K562 (cell line): ENCODE results near the gene AGXT. TPM values are rescaled to one million over a fixed set of nuclear protein-coding genes. Genes with fewer than 3 reads are reported as not detected.

ENCODE experiments used
- ATAC-seq: fragments of 200-7000 bp; cut with Tn5 transposase; 3 replicates; pipeline ENCODE4 v1.9.1; 2020; ENCODE audit warnings: moderate library complexity
- BruUV-seq: library from RNA; stranded (reverse); fragments of 400-500 nt; replicated peaks from 2 replicates; lab custom pipeline; 2021; lab: Mats Ljungman, UMichigan
- CTCF ChIA-PET: fragments of 300-600 bp; formaldehyde crosslinking; extraction: SDS; loops from one replicate; lab custom pipeline; 2021; ENCODE audit warnings: low intra/inter-chr PET ratio; lab: Yijun Ruan, JAX
- POLR2A ChIA-PET: fragments of 300-600, 350-650 bp; sonication (Branson Sonifier 250); formaldehyde crosslinking; extraction: SDS; loops from one replicate; lab custom pipeline; 2021; ENCODE audit warnings: antibody characterized with exemption, inconsistent platforms; lab: Yijun Ruan, JAX
- DNase-seq, 4 experiments: peaks; one replicate each; pipeline versions ENCODE4 v3.0.0 to v3.0.0-alpha.2; 2011 to 2018; ENCODE audit warnings: low spot score in 3 of 4, mixed read lengths in 3 of 4; ENCODE audit errors: extremely low read depth in 1 of 4
- FAIRE-seq: peaks from 2 replicates; lab custom pipeline; 2011; peaks lifted over from hg19 to GRCh38; lab: Jason Lieb, UNC
- H2AFZ ChIP-seq: 2 replicates; pipeline ENCODE4 v1.6.0; 2011; ENCODE audit warnings: low read depth, low read length, control low read depth, inconsistent platforms
- H3K27ac ChIP-seq: fragments of 200-600 bp; 3 replicates; pipeline ENCODE4 v1.8.0; 2011; ENCODE audit warnings: low read depth, mild to moderate bottlenecking, control low read depth, inconsistent platforms, low read length, moderate library complexity, mixed read lengths; ENCODE audit errors: extremely low read depth
- H3K27me3 ChIP-seq, 2 experiments: fragments of 300-600 bp in 1 of 2; 2 replicates in 1 of 2; 3 replicates in 1 of 2; pipeline versions ENCODE4 v1.6.0 to v1.8.0; 2011; ENCODE audit warnings: inconsistent platforms in 2 of 2, low read length in 2 of 2, mild to moderate bottlenecking in 1 of 2, mixed read lengths in 1 of 2, moderate library complexity in 1 of 2; ENCODE audit not compliant: control insufficient read depth in 2 of 2, insufficient read depth in 2 of 2
- H3K36me3 ChIP-seq: fragments of 300-600 bp; 3 replicates; pipeline ENCODE4 v1.8.0; 2011; ENCODE audit warnings: mild to moderate bottlenecking, low read length, inconsistent platforms; ENCODE audit not compliant: control insufficient read depth, insufficient read depth
- H3K4me1 ChIP-seq, 2 experiments: fragments of 200-600 bp in 1 of 2; replicated peaks in 1 of 2; 2 replicates in 1 of 2; 3 replicates in 1 of 2; pipeline versions ENCODE4 v1.5.1 to v1.8.0; 2011; ENCODE audit warnings: inconsistent platforms in 2 of 2, low read length in 2 of 2, mild to moderate bottlenecking in 1 of 2, mixed read lengths in 1 of 2, moderate library complexity in 1 of 2; ENCODE audit not compliant: control insufficient read depth in 2 of 2, insufficient read depth in 2 of 2
- H3K4me2 ChIP-seq: 2 replicates; pipeline ENCODE4 v1.6.1; 2011; ENCODE audit warnings: low read length, control low read depth, inconsistent platforms, mixed read lengths; ENCODE audit not compliant: insufficient read depth
- H3K4me3 ChIP-seq: fragments of 200-600 bp; sonication (generic), shearing (Covaris generic); 2 replicates; pipeline ENCODE4 v1.5.1; 2016; ENCODE audit warnings: control low read depth, inconsistent platforms
- H3K79me2 ChIP-seq: fragments of 200-600 bp; 3 replicates; pipeline ENCODE4 v1.8.0; 2011; ENCODE audit warnings: low read length, inconsistent platforms; ENCODE audit not compliant: control insufficient read depth, insufficient read depth
- H3K9ac ChIP-seq, 2 experiments: 2 replicates each; pipeline versions ENCODE4 v1.6.0 to v1.6.1; 2011; ENCODE audit warnings: low read depth in 2 of 2, low read length in 2 of 2, control low read depth in 1 of 2, inconsistent platforms in 1 of 2, mild to moderate bottlenecking in 1 of 2, mixed read lengths in 1 of 2; ENCODE audit not compliant: insufficient read depth in 1 of 2
- H3K9me1 ChIP-seq: one replicate; pipeline ENCODE4 v1.6.0; 2011; ENCODE audit warnings: inconsistent platforms, mild to moderate bottlenecking, low read length, moderate library complexity; ENCODE audit not compliant: control insufficient read depth, insufficient read depth
- H3K9me3 ChIP-seq: replicated peaks from 2 replicates; pipeline ENCODE4 v1.5.1; 2011; ENCODE audit warnings: low read depth, low read length, inconsistent platforms; ENCODE audit not compliant: control insufficient read depth, insufficient read depth
- H4K20me1 ChIP-seq: replicated peaks from 2 replicates; pipeline ENCODE4 v1.6.1; 2011; ENCODE audit warnings: low read length, inconsistent platforms, mixed read lengths; ENCODE audit not compliant: control insufficient read depth, insufficient read depth
- CBX3 ChIP-seq, 2 experiments: IDR thresholded peaks; 1 replicate in 1 of 2; 2 replicates in 1 of 2; pipeline ENCODE4 v1.6.1; 2012; ENCODE audit warnings: inconsistent platforms in 2 of 2, low read length in 2 of 2, borderline replicate concordance in 1 of 2, control low read depth in 1 of 2
- CREM ChIP-seq: IDR thresholded peaks from 2 replicates; pipeline ENCODE4 v1.6.1; 2014; ENCODE audit warnings: antibody characterized with exemption, low read depth
- IFI16 ChIP-seq: fragments of 250-450 bp; sonication (Bioruptor Pico); IDR thresholded peaks from 2 replicates; pipeline ENCODE4 v2.1.2; 2022; ENCODE audit warnings: mild to moderate bottlenecking, inconsistent platforms
- IRF2 ChIP-seq: sonication (generic); formaldehyde crosslinking; IDR thresholded peaks from 2 replicates; pipeline ENCODE4 v1.8.1; 2022; ENCODE audit warnings: mild to moderate bottlenecking, missing genetic modification reagents
- LARP7 ChIP-seq: fragments of 450-650 bp; IDR thresholded peaks from 2 replicates; pipeline ENCODE4 v1.6.1; 2016
- RAD21 ChIP-seq, 2 experiments: fragments of 250-450 bp in 1 of 2; fragments of 450-650 bp in 1 of 2; sonication (Bioruptor Pico) in 1 of 2; formaldehyde crosslinking in 1 of 2; IDR thresholded peaks in 1 of 2; conservative IDR thresholded peaks in 1 of 2; 2 replicates each; pipeline versions ENCODE4 v1.4.0 to v1.8.0; 2020 to 2022; ENCODE audit warnings: mild to moderate bottlenecking in 2 of 2, moderate library complexity in 1 of 2
- TGIF2 ChIP-seq: sonication (generic); formaldehyde crosslinking; IDR thresholded peaks from 2 replicates; pipeline ENCODE4 v1.8.1; 2022; ENCODE audit warnings: mild to moderate bottlenecking, missing genetic modification reagents, moderate library complexity
- TRIM28 ChIP-seq: fragments of 450-650 bp; IDR thresholded peaks from 2 replicates; pipeline ENCODE4 v1.6.1; 2017
- VEZF1 ChIP-seq: fragments of 200-800 bp; sonication (Bioruptor generic); IDR thresholded peaks from 2 replicates; pipeline ENCODE4 v1.6.1; 2017; ENCODE audit warnings: missing genetic modification characterization, missing compliant biosample characterization
- ZNF280B ChIP-seq: fragments of 250-450 bp; sonication (Bioruptor Pico); IDR thresholded peaks from 2 replicates; pipeline ENCODE4 v1.5.1; 2021; ENCODE audit warnings: mild to moderate bottlenecking
- ZNF57 ChIP-seq: fragments of 450-650 bp; formaldehyde crosslinking; IDR thresholded peaks from 2 replicates; pipeline ENCODE4 v1.4.0; 2020; ENCODE audit warnings: mild to moderate bottlenecking, moderate library complexity
- ZNF668 ChIP-seq: fragments of 250-450 bp; sonication (Bioruptor Pico); IDR thresholded peaks from 2 replicates; pipeline ENCODE4 v1.8.0; 2022; ENCODE audit warnings: mild to moderate bottlenecking, inconsistent platforms
- WGBS: fragments of 100-300 bp; shearing (Covaris generic); methylation state at CpG from one replicate; pipeline ENCODE4 v1.1.6; 2016; ENCODE audit warnings: low coverage, mixed read lengths; ENCODE audit not compliant: insufficient coverage; ENCODE audit errors: missing lambda C conversion rate; 5-methylcytosine and 5-hydroxymethylcytosine counted together
- in situ Hi-C: fragments of 300-500 bp; cut with MboI; formaldehyde crosslinking; loops from 4 replicates; pipeline ENCODE4 v1.15.0; 2018; ENCODE audit warnings: inconsistent platforms, mixed read lengths
- intact Hi-C: fragments of 100-400 bp; cut with micrococcal nuclease; formaldehyde crosslinking; loops from 2 replicates; pipeline ENCODE4 v1.14.2; 2022
- polyA plus RNA-seq, 8 experiments: library from polyadenylated mRNA; depleted of rRNA in 4 of 8; stranded (reverse) in 5 of 8; unstranded in 3 of 8; fragments of >200 nt; fragmentation: Nextera tagmentation in 2 of 8; fragmentation: Illumina TruSeq in 1 of 8; extraction: Ambion mirVana in 2 of 8; extraction: Trizol in 1 of 8; gene quantifications; 2 replicates each; pipeline versions ENCODE4 v1.2.1 to v1.2.3, GENCODE V29; 2011 to 2014; ENCODE audit warnings: inconsistent platforms in 1 of 8, missing spikeins in 1 of 8
- total RNA-seq, 7 experiments: library from RNA; depleted of rRNA in 6 of 7; stranded (reverse); fragments of >200 nt in 6 of 7; fragmentation: Illumina TruSeq in 2 of 7; extraction: Trizol in 2 of 7; gene quantifications; 2 replicates each; pipeline versions ENCODE4 v1.2.1 to v1.2.3, GENCODE V29; 2011 to 2021; ENCODE audit warnings: low replicate concordance in 1 of 7

Gene AGXT
- total and polyA plus RNA-seq, 9 of the 15 experiments (the other 6 are each of a cell fraction or from before 2014, with no cell fraction given), result 0.18 TPM; not detected in 8

GRCh38 chr2:240905176-240905781 lies 36.7 kb downstream of the AGXT start:
- FAIRE-seq, result no peak
- Histone ChIP-seq H3K36me3 (no peaks in the 10 kb centered on the region), H3K9ac (no peak overlapping the region), H3K4me1 (0 out of 5 replicates have a peak, but pooled peaks cover 0 to 6% of the 10 kb centered on the region in 2 experiments), H2AFZ (no peak overlapping the region), H3K27ac (no peak overlapping the region), H3K9me1 (no peaks in the 10 kb centered on the region), H3K27me3 (peaks cover 0 to 41% of the 10 kb centered on the region in 2 experiments; a peak in 2 of 5 replicates), H3K79me2 (no peaks in the 10 kb centered on the region), H3K4me2 (no peak overlapping the region), H3K9me3 (no peaks in the 10 kb centered on the region), H4K20me1 (no peaks in the 10 kb centered on the region), H3K4me3 (no peak overlapping the region)
- TF ChIP-seq VEZF1, result no peak
- no peak for TF ChIP-seq RAD21 (CRISPR knock-in tag; conservative IDR thresholded peaks at IDR 0.05 in 1 of 2, IDR thresholded peaks at IDR 0.05 in 1 of 2)
- no peak for TF ChIP-seq TGIF2 (CRISPR knock-in tag)
- no peak for TF ChIP-seq ZNF57 (CRISPR knock-in tag)
- no peak for TF ChIP-seq IFI16
- no peak for TF ChIP-seq CBX3 (IDR thresholded peaks at IDR 0.05; ENCODE audit: borderline replicate concordance in 1 of 2, low read length in 2 of 2)
- no peak for TF ChIP-seq IRF2 (CRISPR knock-in tag)
- no peak for TF ChIP-seq ZNF668 (CRISPR knock-in tag)
- no peak for TF ChIP-seq LARP7
- TF ChIP-seq CREM, result no peak
- TF ChIP-seq ZNF280B (CRISPR knock-in tag), result no peak
- no peak for TF ChIP-seq TRIM28
- ChIA-PET POLR2A (no interaction called here), CTCF (no interaction called here)
- ATAC-seq, result no peak
- BruUV-seq, result no TSS peak
- in situ Hi-C loops, result no loop called here
- WGBS, result 4% methylated on average over 4 of the region's 13 CpGs
- no peak for DNase-seq
- intact Hi-C loops, result no loop called here
